ENCODE measurements around the gene EXOC2.
"Not testable (repeated sequence)": the region's sequence is repeated elsewhere in the genome, so short reads cannot be mapped to it uniquely, and the experiment has no call there.

The EXOC2 gene

GRCh38 chr6:709471-710056, 16.6 kb upstream of the EXOC2 start:
- no peak for DNase-seq

GRCh38 chr6:708237-708598, 15.3 kb upstream of the EXOC2 start:
- DNase-seq, result no peak

- DNase-seq, result no peak
Observed at GRCh38 chr6:707576-708236, 14.8 kb upstream of the EXOC2 start.

GRCh38 chr6:706819-707381, 14.0 kb upstream of the EXOC2 start:
- DNase-seq, result no peak

- peak; percentile 52 for DNase-seq
Observed at GRCh38 chr6:706146-706545, 13.2 kb upstream of the EXOC2 start.

GRCh38 chr6:705047-705446, 12.1 kb upstream of the EXOC2 start:
- DNase-seq, result no peak

GRCh38 chr6:704046-704445, 11.1 kb upstream of the EXOC2 start:
- no peak for DNase-seq

GRCh38 chr6:703552-703951, 10.6 kb upstream of the EXOC2 start:
- peak; percentile 61 for DNase-seq

- DNase-seq, result no peak
Observed at GRCh38 chr6:701700-702479, 9.0 kb upstream of the EXOC2 start.

- no peak for DNase-seq
Observed at GRCh38 chr6:701215-701614, 8.3 kb upstream of the EXOC2 start.

GRCh38 chr6:700490-700889, 7.6 kb upstream of the EXOC2 start:
- DNase-seq, result no peak

- DNase-seq, result no peak
Observed at GRCh38 chr6:699319-699718, 6.4 kb upstream of the EXOC2 start.

- DNase-seq, result not testable (repeated sequence)
Observed at GRCh38 chr6:694431-695126, 1.6 kb upstream of the EXOC2 start.

- DNase-seq, result no peak
Observed at GRCh38 chr6:693723-694009, 727 bp upstream of the EXOC2 start.

- no peak for DNase-seq
Observed at GRCh38 chr6:692356-692851, 535 bp downstream of the EXOC2 start.

GRCh38 chr6:689223-689622, 3.7 kb downstream of the EXOC2 start:
- DNase-seq, result no peak

GRCh38 chr6:686497-686896, 6.4 kb downstream of the EXOC2 start:
- peak; percentile 68 for DNase-seq

- DNase-seq, result peak; percentile 43
Observed at GRCh38 chr6:684831-685636, 7.9 kb downstream of the EXOC2 start.

- DNase-seq, result peak; percentile 98
Observed at GRCh38 chr6:683742-684440, 9.0 kb downstream of the EXOC2 start.

GRCh38 chr6:680666-681340, 12.1 kb downstream of the EXOC2 start:
- DNase-seq, result no peak

GRCh38 chr6:680251-680650, 12.7 kb downstream of the EXOC2 start:
- DNase-seq, result no peak

Data from fibroblast of skin of scalp (primary cell).